NCI-H1417 treated with DMSO at 0.1 percent for 48 hours (cell line): Measurements from ENCODE around the gene UNC93A.
"Not testable (repeated sequence)": the region's sequence is repeated elsewhere in the genome, so short reads cannot be mapped to it uniquely, and the experiment has no call there.

Experiments used
- DNase-seq: peaks from one replicate; lab custom pipeline; 2025; lab: John Stamatoyannopoulos, UW

Gene UNC93A

DNA sequence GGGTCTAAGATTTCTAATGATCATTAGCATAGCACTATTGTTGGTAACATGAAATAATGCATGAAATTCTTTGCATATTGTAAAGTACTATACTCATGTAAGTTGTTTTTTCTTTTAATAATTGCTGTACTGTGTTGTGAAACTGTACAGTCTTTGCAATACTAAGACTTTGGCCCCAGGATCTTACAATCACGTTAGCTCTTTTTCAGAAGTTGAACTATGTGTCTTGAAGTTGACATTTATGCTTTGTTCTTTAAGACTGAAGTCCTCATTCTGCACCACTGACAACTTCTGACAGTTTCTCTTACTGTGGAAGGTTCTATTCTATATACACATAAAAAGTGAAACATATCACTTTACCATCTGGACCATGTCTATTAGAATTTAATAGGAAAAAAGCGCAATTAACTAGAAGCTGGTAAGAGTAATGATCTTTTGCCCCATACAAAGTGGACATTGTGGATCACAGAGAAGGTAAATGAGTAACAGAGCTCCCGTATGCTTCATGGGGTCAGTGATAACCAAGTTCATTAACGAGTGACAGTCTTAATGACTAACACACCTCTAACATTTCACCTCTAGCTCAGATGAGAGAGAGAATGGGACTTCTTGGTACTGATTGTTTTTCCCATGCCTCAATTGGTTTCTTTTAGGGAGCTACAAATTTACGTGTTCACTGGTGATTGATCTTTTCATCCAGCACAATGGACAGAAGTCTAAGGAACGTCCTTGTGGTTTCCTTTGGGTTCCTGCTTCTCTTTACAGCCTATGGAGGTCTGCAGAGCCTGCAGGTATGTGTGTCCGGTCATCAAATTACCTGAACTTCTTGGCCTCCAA, at the start of gene UNC93A:
TSS of gene UNC93A (plus strand) at position 530 of the 837 bp plus-strand sequence. CDS start at position 705, 175 bp downstream.
- DNase-seq, result no peak

DNA sequence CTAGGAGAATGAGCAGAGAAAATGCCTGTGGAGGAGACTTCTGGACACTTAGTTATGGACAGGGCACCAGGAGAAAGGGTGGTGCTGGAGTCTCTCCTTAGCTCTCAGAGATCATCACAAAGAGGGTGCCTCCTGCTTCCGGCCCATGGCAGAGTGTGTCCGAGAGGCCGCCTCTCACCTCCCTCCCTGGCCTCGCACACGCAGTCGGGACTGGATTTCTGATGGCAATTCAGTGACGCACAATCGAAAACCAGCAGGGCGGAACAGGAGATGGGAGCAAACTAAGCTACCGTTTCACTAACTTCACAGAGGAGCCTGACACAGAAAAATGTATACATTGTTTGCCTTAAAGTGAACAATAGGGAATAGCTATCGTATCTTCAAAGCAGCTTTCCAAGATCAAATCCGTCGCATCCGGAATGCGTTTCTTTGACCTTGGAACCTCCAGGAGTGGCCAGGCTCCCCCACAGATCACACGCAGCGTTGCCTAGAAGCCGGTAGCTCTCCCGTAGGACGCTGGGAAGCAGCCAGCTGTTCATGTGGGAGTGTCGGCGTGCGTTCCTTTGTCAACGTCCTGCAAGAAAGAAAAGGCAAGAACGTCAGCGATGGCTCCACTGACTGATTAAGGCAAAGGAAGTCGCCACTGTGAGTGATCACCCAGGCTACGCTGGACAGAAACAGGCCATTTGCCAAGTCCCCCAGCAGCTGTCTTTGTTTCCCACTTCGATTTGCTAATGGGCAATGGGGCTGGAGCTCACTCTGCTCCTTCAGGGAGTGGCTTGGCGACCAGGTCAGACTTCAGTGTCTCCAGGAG, 49.6 kb upstream of the UNC93A start:
- not testable (repeated sequence) for DNase-seq

DNA sequence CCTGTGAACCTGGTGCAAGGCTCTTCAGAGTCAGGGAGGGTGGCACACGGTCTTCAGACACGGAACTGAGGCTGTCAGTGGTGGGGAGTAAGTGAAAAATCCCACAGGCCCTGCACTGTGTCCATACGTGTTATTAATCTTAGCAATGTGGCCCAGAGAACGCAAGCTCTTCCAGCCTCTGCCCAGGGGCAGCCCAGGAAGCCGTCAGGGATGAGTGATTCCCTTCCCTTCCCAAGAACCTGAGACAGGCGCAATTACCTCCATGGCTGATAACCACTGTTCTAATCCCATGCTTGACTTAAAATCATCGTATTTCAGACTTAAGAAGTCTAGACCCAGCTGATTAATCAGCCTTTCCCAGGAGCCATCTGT, 49.0 kb upstream of the UNC93A start:
- not testable (repeated sequence) for DNase-seq

- not testable (repeated sequence) for DNase-seq
These were observed 48.5 kb upstream of the UNC93A start for GRCh38 chr6:167242511-167243051.

DNA sequence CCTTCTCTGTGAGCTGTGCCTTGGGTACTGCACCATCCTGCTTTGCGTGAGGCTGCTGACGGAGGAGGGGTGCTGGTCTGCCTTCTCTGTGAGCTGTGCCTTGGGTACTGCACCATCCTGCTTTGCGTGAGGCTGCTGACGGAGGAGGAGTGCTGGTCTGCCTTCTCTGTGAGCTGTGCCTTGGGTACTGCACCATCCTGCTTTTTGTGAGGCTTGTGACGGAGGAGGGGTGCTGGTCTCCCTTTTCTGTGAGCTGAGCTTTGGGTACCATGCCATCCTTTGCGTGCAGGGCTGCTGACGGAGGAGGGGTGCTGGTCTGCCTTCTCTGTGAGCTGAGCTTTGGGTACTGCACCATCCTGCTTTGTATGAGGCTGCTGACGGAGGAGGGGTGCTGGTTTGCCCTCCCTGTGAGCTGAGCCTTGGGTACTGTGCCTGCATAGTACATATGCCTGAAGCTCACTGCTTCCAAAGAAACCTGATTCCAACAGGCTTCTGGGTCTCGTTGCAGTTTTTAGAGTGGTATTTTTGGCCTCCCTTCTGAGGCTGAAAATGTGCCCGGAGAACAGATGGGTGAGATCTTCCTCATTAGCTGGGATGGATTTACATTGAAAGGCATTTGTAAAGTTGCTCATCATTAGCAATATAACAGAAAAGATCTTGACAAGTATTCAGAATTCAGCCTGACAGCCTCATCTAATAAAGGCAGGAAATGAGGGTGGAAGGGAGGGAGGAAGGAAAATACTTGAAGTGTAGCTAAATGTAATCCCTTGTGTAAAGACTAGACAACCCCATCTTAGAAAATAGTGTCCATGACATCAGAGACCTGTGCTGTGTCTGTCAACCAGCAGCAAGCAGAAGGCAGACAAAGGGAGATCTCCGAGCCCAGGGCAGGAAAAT, 46.8 kb upstream of the UNC93A start:
- DNase-seq, result no peak

- DNase-seq, result no peak
These were observed 46.1 kb upstream of the UNC93A start for GRCh38 chr6:167244991-167245390.

- no peak for DNase-seq
These were observed 45.5 kb upstream of the UNC93A start for GRCh38 chr6:167245591-167245990.

DNA sequence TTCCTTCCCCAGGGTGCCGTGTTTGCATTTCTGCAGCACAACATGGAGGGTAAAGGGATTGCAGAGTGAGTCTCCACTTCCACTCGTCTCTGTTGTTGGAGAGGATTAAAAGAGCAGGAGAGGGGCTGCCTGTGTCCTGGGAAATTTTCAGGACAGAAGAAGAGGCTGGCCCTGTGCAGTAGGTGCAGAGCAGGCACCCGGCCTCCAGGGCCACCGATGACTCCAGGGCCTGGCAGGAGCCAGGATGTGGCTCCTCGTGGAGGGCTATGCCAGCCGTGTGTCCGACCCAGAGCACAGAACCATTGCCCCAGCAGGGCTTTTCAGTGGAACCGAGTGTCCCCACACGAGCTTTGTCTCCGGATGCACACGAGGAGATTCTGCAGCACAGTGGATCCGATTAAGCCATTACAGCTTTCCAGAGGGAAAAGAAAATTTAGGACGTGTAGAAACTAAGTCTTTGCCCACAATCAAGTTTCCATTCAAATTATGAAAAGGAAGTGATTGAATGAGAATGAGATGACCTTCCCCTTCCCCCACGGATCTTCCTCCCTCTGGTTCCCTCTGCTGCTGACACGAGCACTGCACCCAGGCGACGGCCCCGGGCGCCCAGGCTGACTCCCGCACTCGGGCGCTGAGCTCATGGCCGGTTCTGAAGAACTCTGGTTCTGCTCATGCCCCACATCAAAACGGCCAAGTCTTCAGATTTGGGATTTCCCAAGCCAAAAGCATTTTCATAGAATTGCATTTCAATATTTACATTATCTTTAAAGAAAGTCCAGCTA, 43.1 kb upstream of the UNC93A start:
- no peak for DNase-seq

DNA sequence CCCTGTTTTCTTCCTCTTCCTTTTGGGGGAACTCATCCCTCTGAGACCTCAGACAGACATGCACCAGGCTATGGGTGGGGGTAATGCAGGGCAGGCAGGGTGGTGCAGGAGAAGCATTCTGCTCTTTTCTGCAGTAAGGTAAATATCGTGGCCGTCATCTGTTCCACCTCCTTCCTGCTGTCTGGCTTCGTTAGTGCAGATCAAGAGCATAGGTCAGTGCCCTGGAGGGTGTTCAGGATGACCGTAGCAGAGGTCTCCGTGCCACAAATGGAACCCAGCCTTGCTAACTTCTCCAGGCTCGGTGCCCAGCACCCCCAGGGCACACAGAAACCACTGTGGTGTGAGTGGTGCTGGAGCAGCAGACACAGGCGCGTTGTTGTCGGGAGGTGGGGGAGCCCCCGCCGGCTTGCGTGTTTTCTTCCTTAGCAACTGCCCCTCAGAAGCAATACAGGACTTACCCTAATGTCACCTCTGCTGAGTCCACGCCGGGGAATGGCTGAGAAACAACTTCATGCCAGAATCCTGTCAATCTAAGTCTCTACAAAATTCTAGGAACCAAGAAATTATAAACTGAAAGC, 42.1 kb upstream of the UNC93A start:
- DNase-seq, result not testable (repeated sequence)

DNA sequence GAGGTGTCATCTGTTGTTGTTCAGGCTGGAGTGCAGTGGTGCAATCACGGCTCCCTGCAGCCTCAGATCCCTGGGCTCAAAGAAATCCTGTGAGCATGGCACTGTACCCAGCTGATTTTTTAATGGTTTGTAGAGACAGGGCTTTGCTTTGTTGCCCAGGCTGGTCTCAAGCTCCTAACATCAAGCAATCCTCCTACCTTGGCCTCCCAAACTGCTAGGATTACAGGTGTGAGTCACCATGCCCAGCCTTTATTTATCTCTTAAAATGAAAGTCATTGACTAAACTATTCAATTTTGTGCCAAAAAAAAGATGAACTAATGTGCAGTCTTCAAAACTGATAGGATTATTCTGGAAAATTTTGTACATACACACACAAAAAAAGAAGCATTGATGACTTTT, 38.8 kb upstream of the UNC93A start:
- no peak for DNase-seq

- no peak for DNase-seq
These were observed 35.1 kb upstream of the UNC93A start for GRCh38 chr6:167255918-167256553.

DNA sequence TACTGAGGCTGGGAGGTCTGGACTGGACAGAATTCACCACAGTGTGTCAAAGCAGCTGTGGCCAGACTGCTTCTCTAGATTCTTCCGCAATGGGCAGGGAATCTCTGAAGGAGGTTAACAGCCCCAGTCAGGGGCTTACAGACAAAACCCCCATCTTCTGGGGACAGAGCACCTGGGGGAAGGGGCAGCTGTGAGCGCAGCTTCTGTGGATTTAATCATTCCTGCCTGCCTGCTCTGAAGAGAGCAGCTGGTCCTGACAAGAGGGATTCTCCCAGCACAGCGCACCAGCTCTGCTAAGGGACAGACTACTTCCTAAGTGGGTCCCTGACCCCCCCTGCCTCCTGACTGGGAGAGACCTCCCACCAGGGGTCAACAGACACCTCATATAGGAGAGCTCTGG, 32.5 kb upstream of the UNC93A start:
- no peak for DNase-seq

- DNase-seq, result not testable (repeated sequence)
These were observed 24.9 kb upstream of the UNC93A start for GRCh38 chr6:167266057-167266829.

DNA sequence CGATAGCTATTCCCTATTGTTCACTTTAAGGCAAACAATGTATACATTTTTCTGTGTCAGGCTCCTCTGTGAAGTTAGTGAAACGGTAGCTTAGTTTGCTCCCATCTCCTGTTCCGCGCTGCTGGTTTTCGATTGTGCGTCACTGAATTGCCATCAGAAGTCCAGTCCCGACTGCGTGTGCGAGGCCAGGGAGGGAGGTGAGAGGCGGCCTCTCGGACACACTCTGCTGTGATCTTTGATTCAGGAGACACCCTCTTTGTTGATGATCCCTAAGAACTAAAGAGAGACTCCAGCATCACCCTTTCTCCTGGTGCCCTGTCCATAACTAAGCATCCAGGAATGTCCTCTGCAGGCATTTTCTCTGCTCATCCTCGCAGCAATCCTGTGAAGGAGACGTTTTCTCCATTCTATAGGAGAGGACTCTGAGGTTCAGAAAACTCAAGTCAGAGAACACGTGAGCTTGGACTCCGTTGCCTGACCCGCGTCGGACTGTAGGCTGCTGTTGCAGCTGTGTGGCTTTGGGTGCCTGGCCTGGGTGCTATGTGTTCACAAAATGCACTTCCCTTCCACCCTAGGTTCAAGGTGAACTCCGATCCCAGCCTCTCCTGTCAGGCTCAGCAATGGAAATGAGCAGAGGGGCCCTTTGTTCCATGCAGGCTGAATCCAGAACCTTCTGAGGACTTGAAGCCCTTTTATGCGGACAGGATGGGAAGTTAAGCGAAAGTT, 24.1 kb upstream of the UNC93A start:
- DNase-seq, result no peak

DNA sequence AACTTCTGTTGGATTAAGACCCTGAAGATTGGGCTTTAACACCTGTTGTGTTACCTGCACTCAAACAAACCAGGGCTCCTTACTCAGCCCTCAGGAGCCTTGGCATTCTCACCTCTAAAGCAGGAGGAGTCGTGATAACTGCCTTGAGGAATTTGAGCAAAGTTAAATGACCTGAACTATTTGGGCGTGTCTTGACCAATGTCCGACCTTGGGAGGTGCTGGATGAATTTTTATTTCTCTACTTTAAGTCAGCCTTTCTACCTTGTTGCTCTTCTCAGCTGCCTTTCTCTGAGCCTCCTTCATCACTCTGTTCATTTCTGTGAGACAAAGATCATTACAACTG, 23.6 kb upstream of the UNC93A start:
- not testable (repeated sequence) for DNase-seq

- no peak for DNase-seq
These were observed 23.2 kb upstream of the UNC93A start for GRCh38 chr6:167267921-167268401.

- DNase-seq, result no peak
These were observed 22.3 kb upstream of the UNC93A start for GRCh38 chr6:167268683-167269280.
